HG02973 (cell line): ENCODE data around the gene MARCHF6.
"Not testable (repeated sequence)": the region's sequence is repeated elsewhere in the genome, so short reads cannot be mapped to it uniquely, and the experiment has no call there.

Experiments
- ATAC-seq: cut with Tn5 transposase; IDR thresholded peaks from one replicate; pipeline ENCODE4 v1.9.1; 2021; ENCODE audit warnings: moderate library complexity; ENCODE audit not compliant: unreplicated experiment

Gene MARCHF6

GRCh38 chr5:10374046-10375022 lies 20.8 kb downstream of the MARCHF6 start:
- ATAC-seq: no peak

GRCh38 chr5:10375146-10375545 lies 21.7 kb downstream of the MARCHF6 start:
- ATAC-seq: not testable (repeated sequence)

- no peak for ATAC-seq
Measured at GRCh38 chr5:10376544-10376943, 23.0 kb downstream of the MARCHF6 start.

- no peak for ATAC-seq
Measured at GRCh38 chr5:10377081-10377480, 23.6 kb downstream of the MARCHF6 start.

GRCh38 chr5:10381803-10382202 lies 28.3 kb downstream of the MARCHF6 start:
- no peak for ATAC-seq

- no peak for ATAC-seq
Measured at GRCh38 chr5:10384483-10384882, 31.0 kb downstream of the MARCHF6 start.

- no peak for ATAC-seq
Measured at GRCh38 chr5:10387690-10388089, 34.2 kb downstream of the MARCHF6 start.

GRCh38 chr5:10391130-10391529 lies 37.6 kb downstream of the MARCHF6 start:
- no peak for ATAC-seq

GRCh38 chr5:10392567-10393328 lies 39.3 kb downstream of the MARCHF6 start:
- ATAC-seq: not testable (repeated sequence)

GRCh38 chr5:10393491-10393890 lies 40.0 kb downstream of the MARCHF6 start:
- ATAC-seq: no peak

GRCh38 chr5:10396552-10396951 lies 43.1 kb downstream of the MARCHF6 start:
- ATAC-seq: no peak

- ATAC-seq: no peak
Measured at GRCh38 chr5:10399839-10400238, 46.3 kb downstream of the MARCHF6 start.

- no peak for ATAC-seq
Measured at GRCh38 chr5:10400411-10400810, 46.9 kb downstream of the MARCHF6 start.

GRCh38 chr5:10400831-10401230 lies 47.3 kb downstream of the MARCHF6 start:
- ATAC-seq: no peak

- peak; percentile 63 for ATAC-seq
Measured at GRCh38 chr5:10401498-10401897, 48.0 kb downstream of the MARCHF6 start.
